Keratinocyte (primary cell): ENCODE data around the gene APOB. TPM values are rescaled to one million over a fixed set of nuclear protein-coding genes. Genes with fewer than 3 reads are reported as not detected.

Experiments
- DNase-seq: peaks from one replicate; pipeline ENCODE4 v3.0.0-alpha.2; 2011; ENCODE audit warnings: low read depth, missing footprints, low spot score
- FAIRE-seq: peaks from 2 replicates; lab custom pipeline; 2011; peaks lifted over from hg19 to GRCh38; lab: Jason Lieb, UNC
- H2AFZ ChIP-seq: 2 replicates; pipeline ENCODE4 v1.6.0; 2012; ENCODE audit warnings: low read length, control low read depth, inconsistent platforms; ENCODE audit not compliant: control insufficient read depth
- H3K27ac ChIP-seq: 2 replicates; pipeline ENCODE4 v1.5.1; 2011; ENCODE audit warnings: low read length; ENCODE audit not compliant: control insufficient read depth, insufficient read depth
- H3K27me3 ChIP-seq: 3 replicates; pipeline ENCODE4 v1.6.0; 2011; ENCODE audit warnings: low read length; ENCODE audit not compliant: control insufficient read depth, insufficient read depth; ENCODE audit errors: extremely low read depth
- H3K36me3 ChIP-seq, 2 experiments: 2 replicates in 1 of 2; 3 replicates in 1 of 2; pipeline ENCODE4 v1.5.1; 2011; ENCODE audit warnings: low read length in 2 of 2, mild to moderate bottlenecking in 1 of 2; ENCODE audit not compliant: control insufficient read depth in 2 of 2, insufficient read depth in 2 of 2; ENCODE audit errors: extremely low read depth in 1 of 2
- H3K4me1 ChIP-seq: 3 replicates; pipeline ENCODE4 v1.5.1; 2011; ENCODE audit warnings: low read length; ENCODE audit not compliant: control insufficient read depth, insufficient read depth; ENCODE audit errors: extremely low read depth
- H3K4me2 ChIP-seq: 3 replicates; pipeline ENCODE4 v1.6.0; 2011; ENCODE audit warnings: low read depth, low read length; ENCODE audit not compliant: control insufficient read depth, insufficient read depth; ENCODE audit errors: extremely low read depth
- H3K4me3 ChIP-seq, 3 experiments: fragments of 200-600 bp in 1 of 3; sonication (generic) in 1 of 3; 2 replicates in 2 of 3; 3 replicates in 1 of 3; pipeline ENCODE4 v1.5.1; 2011 to 2016; ENCODE audit warnings: low read length in 3 of 3, mild to moderate bottlenecking in 3 of 3, control low read depth in 2 of 3, inconsistent platforms in 1 of 3, low read depth in 1 of 3, mixed read lengths in 1 of 3, mixed run types in 1 of 3, moderate library complexity in 1 of 3; ENCODE audit not compliant: control insufficient read depth in 2 of 3, insufficient read depth in 2 of 3; ENCODE audit errors: extremely low read depth in 1 of 3
- H3K79me2 ChIP-seq: 2 replicates; pipeline ENCODE4 v1.6.0; 2012; ENCODE audit warnings: low read length; ENCODE audit not compliant: control insufficient read depth, insufficient read depth
- H3K9ac ChIP-seq: 3 replicates; pipeline ENCODE4 v1.6.0; 2011; ENCODE audit warnings: low read length; ENCODE audit not compliant: control insufficient read depth, insufficient read depth; ENCODE audit errors: extremely low read depth
- H3K9me1 ChIP-seq: 3 replicates; pipeline ENCODE4 v1.6.0; 2011; ENCODE audit warnings: low read length; ENCODE audit not compliant: control insufficient read depth, insufficient read depth; ENCODE audit errors: extremely low read depth
- H3K9me3 ChIP-seq: 2 replicates; pipeline ENCODE4 v1.5.1; 2012; ENCODE audit warnings: low read depth, low read length; ENCODE audit not compliant: control insufficient read depth
- H4K20me1 ChIP-seq: 3 replicates; pipeline ENCODE4 v1.6.0; 2011; ENCODE audit warnings: low read length; ENCODE audit not compliant: control insufficient read depth, insufficient read depth; ENCODE audit errors: extremely low read depth
- EZH2 ChIP-seq: IDR thresholded peaks from one replicate; pipeline ENCODE4 v1.6.1; 2012; ENCODE audit warnings: inconsistent platforms, mild to moderate bottlenecking, low read length, moderate library complexity
- dilution Hi-C: fragments of 300-500 bp; cut with MboI; formaldehyde crosslinking; loops from one replicate; pipeline ENCODE4 v1.7.0; 2020; ENCODE audit warnings: low sequenced_read_pairs; ENCODE audit not compliant: extremely low pct_ligation_motif_present
- polyA plus RNA-seq, 5 experiments: library from polyadenylated mRNA; depleted of rRNA in 3 of 5; stranded (reverse) in 3 of 5; stranded (forward) in 1 of 5; unstranded in 1 of 5; fragments of >200 nt; gene quantifications; 1 replicate in 1 of 5; 2 replicates in 3 of 5; 3 replicates in 1 of 5; pipeline versions ENCODE4 v1.2.1 to v1.2.3, GENCODE V29; 2011 to 2012; ENCODE audit warnings: missing spikeins in 2 of 5, low read depth in 1 of 5, low replicate concordance in 1 of 5
- TF ChIP-seq, protein P1 (sequence below), 3 experiments: IDR thresholded peaks in 1 of 3; conservative IDR thresholded peaks in 1 of 3; optimal IDR thresholded peaks in 1 of 3; 2 replicates in 2 of 3; 3 replicates in 1 of 3; pipeline versions ENCODE3 to v1.5.1; 2011; ENCODE audit warnings: low read length in 3 of 3, mild to moderate bottlenecking in 3 of 3, moderate library complexity in 2 of 3, control low read depth in 1 of 3, inconsistent platforms in 1 of 3; ENCODE audit not compliant: insufficient read depth in 2 of 3; ENCODE audit errors: extremely low read depth in 1 of 3

APOB gene
- polyA plus RNA-seq, 1 donor (not counting 4 experiments of a cell fraction or from before 2014, with no cell fraction given) = 0.01 TPM

- no peak for TF ChIP-seq EZH2
- TF ChIP-seq, protein P1, sequence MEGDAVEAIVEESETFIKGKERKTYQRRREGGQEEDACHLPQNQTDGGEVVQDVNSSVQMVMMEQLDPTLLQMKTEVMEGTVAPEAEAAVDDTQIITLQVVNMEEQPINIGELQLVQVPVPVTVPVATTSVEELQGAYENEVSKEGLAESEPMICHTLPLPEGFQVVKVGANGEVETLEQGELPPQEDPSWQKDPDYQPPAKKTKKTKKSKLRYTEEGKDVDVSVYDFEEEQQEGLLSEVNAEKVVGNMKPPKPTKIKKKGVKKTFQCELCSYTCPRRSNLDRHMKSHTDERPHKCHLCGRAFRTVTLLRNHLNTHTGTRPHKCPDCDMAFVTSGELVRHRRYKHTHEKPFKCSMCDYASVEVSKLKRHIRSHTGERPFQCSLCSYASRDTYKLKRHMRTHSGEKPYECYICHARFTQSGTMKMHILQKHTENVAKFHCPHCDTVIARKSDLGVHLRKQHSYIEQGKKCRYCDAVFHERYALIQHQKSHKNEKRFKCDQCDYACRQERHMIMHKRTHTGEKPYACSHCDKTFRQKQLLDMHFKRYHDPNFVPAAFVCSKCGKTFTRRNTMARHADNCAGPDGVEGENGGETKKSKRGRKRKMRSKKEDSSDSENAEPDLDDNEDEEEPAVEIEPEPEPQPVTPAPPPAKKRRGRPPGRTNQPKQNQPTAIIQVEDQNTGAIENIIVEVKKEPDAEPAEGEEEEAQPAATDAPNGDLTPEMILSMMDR (optimal IDR thresholded peaks at IDR 0.05 in 1 of 3, IDR thresholded peaks at IDR 0.05 in 1 of 3, conservative IDR thresholded peaks at IDR 0.05 in 1 of 3; ENCODE audit: extremely low read depth in 1 of 3, insufficient read depth in 2 of 3, low read length in 3 of 3) = no peak
- H3K36me3 ChIP-seq = no peaks in the 10 kb centered on the region
- FAIRE-seq (no peak), DNase-seq (no peak)
- H4K20me1 ChIP-seq = no peaks in the 10 kb centered on the region
- H3K9ac ChIP-seq = no peak overlapping the region
- dilution Hi-C loops = no loop called here
- no peak overlapping the region for H3K4me3 ChIP-seq
- no peaks in the 10 kb centered on the region for H3K9me1 ChIP-seq
- no peak overlapping the region for H2AFZ ChIP-seq
- H3K4me1 ChIP-seq = no peaks in the 10 kb centered on the region
- no peak overlapping the region for H3K4me2 ChIP-seq
- no peak overlapping the region for H3K27ac ChIP-seq
- H3K27me3 ChIP-seq = no peaks in the 10 kb centered on the region
- no peaks in the 10 kb centered on the region for H3K9me3 ChIP-seq
- H3K79me2 ChIP-seq = no peaks in the 10 kb centered on the region
Measured at GRCh38 chr2:21008790-21009661, 34.8 kb downstream of the APOB start.

DNA sequence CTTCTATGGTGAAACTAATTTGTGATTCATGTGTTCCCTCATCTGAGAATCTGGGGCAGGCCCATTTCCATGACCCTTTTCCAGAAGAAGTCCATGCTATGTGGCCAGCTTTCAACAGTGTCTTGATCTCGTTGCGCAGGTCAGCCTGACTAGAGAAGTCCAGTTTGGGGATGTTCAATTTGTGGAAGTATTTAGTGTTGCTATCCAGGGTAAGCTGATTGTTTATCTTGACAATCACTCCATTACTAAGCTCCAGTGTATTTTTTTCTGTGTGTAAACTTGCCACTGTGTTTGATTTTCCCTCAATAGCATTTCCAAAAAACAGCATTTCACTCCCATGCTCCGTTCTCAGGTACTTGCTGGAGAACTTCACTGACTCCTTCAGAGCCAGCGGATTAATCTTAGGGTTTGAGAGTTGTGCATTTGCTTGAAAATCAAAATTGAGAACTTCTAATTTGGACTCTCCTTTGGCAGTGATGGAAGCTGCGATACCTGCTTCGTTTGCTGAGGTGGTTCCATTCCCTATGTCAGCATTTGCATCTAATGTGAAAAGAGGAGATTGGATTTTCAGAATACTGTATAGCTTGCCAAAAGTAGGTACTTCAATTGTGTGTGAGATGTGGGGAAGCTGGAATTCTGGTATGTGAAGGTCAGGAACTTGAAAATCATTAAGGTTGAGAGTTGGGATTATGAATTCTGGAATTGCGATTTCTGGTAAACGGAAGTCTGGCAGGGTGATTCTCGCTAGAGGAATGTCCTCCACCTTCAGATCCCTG, 35.7 kb downstream of the APOB start:
- no peak overlapping the region for H3K9ac ChIP-seq
- no peaks in the 10 kb centered on the region for H3K9me3 ChIP-seq
- H3K27me3 ChIP-seq = no peaks in the 10 kb centered on the region
- no peak overlapping the region for H3K4me3 ChIP-seq
- no peak for FAIRE-seq
- DNase-seq = no peak
- no peaks in the 10 kb centered on the region for H4K20me1 ChIP-seq
- no peaks in the 10 kb centered on the region for H3K79me2 ChIP-seq
- no peak for TF ChIP-seq EZH2
- TF ChIP-seq, protein P1 (optimal IDR thresholded peaks at IDR 0.05 in 1 of 3, IDR thresholded peaks at IDR 0.05 in 1 of 3, conservative IDR thresholded peaks at IDR 0.05 in 1 of 3; ENCODE audit: extremely low read depth in 1 of 3, insufficient read depth in 2 of 3, low read length in 3 of 3) = no peak
- no peaks in the 10 kb centered on the region for H3K4me1 ChIP-seq
- H2AFZ ChIP-seq = no peak overlapping the region
- H3K27ac ChIP-seq = no peak overlapping the region
- H3K36me3 ChIP-seq = no peaks in the 10 kb centered on the region
- dilution Hi-C loops = no loop called here
- no peaks in the 10 kb centered on the region for H3K9me1 ChIP-seq
- H3K4me2 ChIP-seq = no peak overlapping the region
